Measurements from ENCODE around the gene ABCA9. TPM values are rescaled to one million over a fixed set of nuclear protein-coding genes. Genes with fewer than 3 reads are reported as not detected.

The ABCA9 gene
- total and polyA plus RNA-seq, 2 of the 13 experiments (the other 11 are each of a cell fraction or from before 2014, with no cell fraction given), result 0.04 TPM; not detected in 1

GRCh38 chr17:68937890-68938514, 122.7 kb downstream of the ABCA9 start (continued):
- no peak for TF ChIP-seq SIN3B (IDR thresholded peaks at IDR 0.05; ENCODE audit: low read length)
- TF ChIP-seq ZNF253 (CRISPR knock-in tag; IDR thresholded peaks at IDR 0.05; ENCODE audit: borderline replicate concordance), result no peak
- no peak for TF ChIP-seq IKZF1 (IDR thresholded peaks at IDR 0.05)
- no peak for TF ChIP-seq MAZ (IDR thresholded peaks at IDR 0.05; ENCODE audit: borderline replicate concordance, low read depth, low read length)
- TF ChIP-seq MAZ (CRISPR knock-in tag; IDR thresholded peaks at IDR 0.05; ENCODE audit: low read depth), result 0 out of 2 replicates have a peak, but pooled peaks have one; percentile 31
- TF ChIP-seq ZNF362 (CRISPR knock-in tag; IDR thresholded peaks at IDR 0.05; ENCODE audit: borderline replicate concordance), result peak; percentile 91
- TF ChIP-seq ZNF747 (CRISPR knock-in tag; IDR thresholded peaks at IDR 0.05; ENCODE audit: borderline replicate concordance), result no peak
- no peak for TF ChIP-seq ZNF275 (CRISPR knock-in tag; IDR thresholded peaks at IDR 0.05; ENCODE audit: borderline replicate concordance)
- no peak for TF ChIP-seq RXRA (CRISPR knock-in tag; IDR thresholded peaks at IDR 0.05)
- TF ChIP-seq ZNF841 (CRISPR knock-in tag; IDR thresholded peaks at IDR 0.05; ENCODE audit: borderline replicate concordance), result no peak
- peak; percentile 69 for TF ChIP-seq HMG20A (CRISPR knock-in tag; IDR thresholded peaks at IDR 0.05; ENCODE audit: borderline replicate concordance)
- TF ChIP-seq ZNF20 (CRISPR knock-in tag; IDR thresholded peaks at IDR 0.05), result no peak
- TF ChIP-seq BCL6 (CRISPR knock-in tag; IDR thresholded peaks at IDR 0.05), result peak; percentile 71
- no peak for TF ChIP-seq ZNF530 (CRISPR knock-in tag; IDR thresholded peaks at IDR 0.05; ENCODE audit: low read depth)
- TF ChIP-seq PBX3 (CRISPR knock-in tag; IDR thresholded peaks at IDR 0.05; ENCODE audit: borderline replicate concordance), result no peak
- TF ChIP-seq ZNF589 (CRISPR knock-in tag; conservative IDR thresholded peaks at IDR 0.05), result no peak
- no peak for TF ChIP-seq SOX13 (IDR thresholded peaks at IDR 0.05)
- peak in 1 of 2 experiments; percentile 59; a peak in 1 of 4 replicates for TF ChIP-seq SOX13 (CRISPR knock-in tag; conservative IDR thresholded peaks at IDR 0.05 in 1 of 2, IDR thresholded peaks at IDR 0.05 in 1 of 2)
- TF ChIP-seq ZBTB8A (CRISPR knock-in tag; IDR thresholded peaks at IDR 0.05; ENCODE audit: borderline replicate concordance, low read depth), result no peak
- no peak for TF ChIP-seq CREB1 (IDR thresholded peaks at IDR 0.05)
- no peak; the same call in 1 of the 2 replicates for TF ChIP-seq CREB1 (CRISPR knock-in tag; IDR thresholded peaks at IDR 0.05)
- TF ChIP-seq THAP11 (CRISPR knock-in tag; IDR thresholded peaks at IDR 0.05), result no peak
- TF ChIP-seq ZSCAN9 (CRISPR knock-in tag; IDR thresholded peaks at IDR 0.05; ENCODE audit: borderline replicate concordance), result no peak
- TF ChIP-seq ZSCAN30 (CRISPR knock-in tag; IDR thresholded peaks at IDR 0.05), result 0 out of 2 replicates have a peak, but pooled peaks have one; percentile 27
- no peak for TF ChIP-seq HOXA9 (CRISPR knock-in tag; IDR thresholded peaks at IDR 0.05; ENCODE audit: borderline replicate concordance)
- no peak for TF ChIP-seq ZNF501 (CRISPR knock-in tag; IDR thresholded peaks at IDR 0.05)
- no peak for TF ChIP-seq ZNF205 (CRISPR knock-in tag; IDR thresholded peaks at IDR 0.05)
- no peak for TF ChIP-seq NRL (CRISPR knock-in tag; IDR thresholded peaks at IDR 0.05; ENCODE audit: borderline replicate concordance)
- no peak for TF ChIP-seq MAX (IDR thresholded peaks at IDR 0.05)
- TF ChIP-seq KAT2B (IDR thresholded peaks at IDR 0.05; ENCODE audit: borderline replicate concordance, low read depth, low read length), result no peak
